GM21786 (cell line): ENCODE data around the gene DLL3.

ENCODE experiments used
- ATAC-seq: cut with Tn5 transposase; IDR thresholded peaks from one replicate; pipeline ENCODE4 v1.9.1; 2021; ENCODE audit not compliant: unreplicated experiment

Gene DLL3

DNA sequence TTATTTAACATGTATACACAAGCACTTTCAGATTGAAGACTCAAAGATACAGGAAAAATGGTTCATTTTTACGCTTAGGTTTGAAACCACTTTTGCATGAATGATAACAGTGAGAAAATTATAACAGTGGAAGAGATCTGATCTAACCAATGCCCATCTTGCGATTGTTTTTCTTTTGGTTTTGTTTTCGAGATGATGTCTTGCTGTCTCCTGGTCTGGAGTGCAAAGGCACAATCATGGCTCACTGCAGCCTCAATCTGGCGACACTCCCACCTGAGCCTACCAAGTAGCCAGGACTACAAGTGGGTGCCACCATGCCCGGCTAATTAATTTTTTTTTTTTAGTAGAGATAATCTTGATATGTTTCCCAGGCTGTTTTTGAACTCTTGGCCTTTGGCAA, 51.5 kb downstream of the DLL3 start:
- ATAC-seq: no peak

DNA sequence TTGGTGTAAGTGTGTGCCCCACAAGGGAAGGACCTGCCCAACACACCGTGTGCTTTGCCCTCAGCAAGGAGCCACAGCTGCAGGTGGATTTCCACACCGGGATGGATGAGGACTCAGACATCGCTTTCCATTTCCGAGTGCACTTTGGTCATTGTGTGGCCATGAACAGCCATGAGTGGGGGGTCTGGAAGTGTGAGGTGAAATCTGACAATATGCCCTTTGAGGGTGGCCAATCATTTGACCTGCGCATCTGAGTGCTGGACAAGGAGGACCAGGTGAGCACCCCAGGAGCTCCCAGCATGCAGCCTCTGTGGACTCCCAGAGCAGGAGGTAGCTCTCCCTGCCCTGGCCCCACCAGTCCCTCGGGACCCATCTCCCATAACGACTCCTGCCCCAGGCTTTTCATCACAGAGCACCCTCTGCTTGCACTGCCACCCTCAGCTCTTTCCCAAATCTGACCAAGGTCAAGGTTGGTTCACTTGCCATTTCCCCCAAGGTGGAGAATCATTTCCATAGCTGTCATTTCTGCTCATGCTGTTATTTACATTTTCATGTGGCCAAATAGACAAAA, 54.4 kb downstream of the DLL3 start:
- no peak for ATAC-seq

- ATAC-seq: no peak
Observed at GRCh38 chr19:39554701-39555311, 56.1 kb downstream of the DLL3 start.

DNA sequence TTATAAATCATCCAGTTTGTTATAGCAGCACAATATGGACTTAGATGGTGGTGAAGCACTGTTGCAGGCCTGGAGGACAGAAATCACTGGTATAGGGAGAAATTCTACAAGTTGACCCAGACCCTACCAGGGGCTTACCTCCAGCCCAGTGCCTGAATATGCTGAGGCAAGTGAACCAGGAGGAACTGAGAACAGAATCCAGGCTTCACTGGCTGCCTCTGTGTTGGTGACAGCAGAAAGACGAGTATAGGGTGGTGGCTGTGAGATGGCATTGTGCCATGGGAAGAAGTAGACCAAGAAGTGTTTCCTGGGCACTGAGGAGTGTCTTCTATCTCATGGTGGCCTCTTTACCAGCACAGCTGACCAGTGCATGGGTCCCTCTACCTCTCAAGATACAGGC, 57.1 kb downstream of the DLL3 start:
- ATAC-seq: no peak
